Heart left ventricle (tissue), 16 donors: Measurements from ENCODE around the gene RHBDF2. TPM values are rescaled to one million over a fixed set of nuclear protein-coding genes. Genes with fewer than 3 reads are reported as not detected.

ENCODE experiments used
- ATAC-seq, 4 donors: fragments of 200-7000 bp; cut with Tn5 transposase; one replicate each; pipeline ENCODE4 v1.9.1; 2020 to 2022; ENCODE audit warnings: moderate library complexity in 4 of 4, mild to moderate bottlenecking in 3 of 4, moderate number of reproducible peaks in 1 of 4
- DNase-seq, 5 donors: peaks; one replicate each; pipeline ENCODE4 v3.0.0-alpha.2; 2020
- H3K27ac ChIP-seq, 12 donors: fragments of 200-600 bp; sonication (generic) in 4 of 12; one replicate each; pipeline versions ENCODE4 v1.5.0 to v1.8.0; 2016 to 2022; ENCODE audit warnings: mild to moderate bottlenecking in 2 of 12
- H3K27me3 ChIP-seq, 9 donors: fragments of 200-600 bp; sonication (generic) in 2 of 9; one replicate each; pipeline versions ENCODE4 v1.5.1 to v1.8.0; 2016 to 2022; ENCODE audit warnings: mild to moderate bottlenecking in 3 of 9
- H3K36me3 ChIP-seq, 9 donors: fragments of 200-600 bp; sonication (generic) in 2 of 9; one replicate each; pipeline versions ENCODE4 v1.5.0 to v1.8.0; 2018 to 2022; ENCODE audit warnings: mild to moderate bottlenecking in 2 of 9
- H3K4me1 ChIP-seq, 12 donors: fragments of 200-600 bp; sonication (generic) in 4 of 12; one replicate each; pipeline versions ENCODE4 v1.5.0 to v1.8.0; 2016 to 2022; ENCODE audit warnings: mild to moderate bottlenecking in 3 of 12
- H3K4me3 ChIP-seq, 12 donors: fragments of 200-600 bp; sonication (generic) in 4 of 12; one replicate each; pipeline versions ENCODE4 v1.5.0 to v1.8.0; 2017 to 2022; ENCODE audit warnings: mild to moderate bottlenecking in 9 of 12, moderate library complexity in 4 of 12
- H3K9me3 ChIP-seq, 12 donors: fragments of 200-600 bp; sonication (generic) in 4 of 12; one replicate each; pipeline versions ENCODE4 v1.5.0 to v1.8.0; 2016 to 2022; ENCODE audit warnings: mild to moderate bottlenecking in 1 of 12
- POLR2A ChIP-seq, 2 donors: fragments of 450-650 bp; IDR thresholded peaks; one replicate each; pipeline ENCODE4 v1.6.1; 2017; ENCODE audit warnings: antibody characterized with exemption in 2 of 2, mild to moderate bottlenecking in 2 of 2, moderate library complexity in 2 of 2
- WGBS, 4 donors: extraction: QIAGEN DNeasy Blood & Tissue Kit in 2 of 4; methylation state at CpG; one replicate each; pipeline versions ENCODE4 v1.1.5 to v1.1.7; 2013 to 2018; 5-methylcytosine and 5-hydroxymethylcytosine counted together
- intact Hi-C, 10 donors: fragments of 100-400 bp; cut with DNase I; formaldehyde crosslinking; loops; one replicate each; pipeline versions ENCODE4 v1.11.1 to v1.14.2; 2022
- polyA plus RNA-seq, 2 donors: library from polyadenylated mRNA; stranded (reverse); fragments of 200-250 nt; gene quantifications; one replicate each; pipeline ENCODE4 v1.2.3, GENCODE V29; 2013
- total RNA-seq, 9 donors: library from RNA; depleted of rRNA in 2 of 9; stranded (reverse); fragments of >200 nt in 2 of 9; fragmentation: NEBNext Ultra II Directional in 3 of 9; extraction: Animal tissue kit (Norgen Biotek cat#: 25700) in 3 of 9; gene quantifications; one replicate each; pipeline versions ENCODE4 v1.1.0 to v1.2.4, GENCODE V29; 2016 to 2023
- TF ChIP-seq, protein P1 (sequence below), 12 donors: fragments of 200-600 bp; sonication (generic) in 4 of 12; IDR thresholded peaks; one replicate each; pipeline versions ENCODE4 v1.5.0 to v1.8.0; 2018 to 2022; ENCODE audit warnings: antibody characterized with exemption in 12 of 12, mild to moderate bottlenecking in 5 of 12
- donor health status: ischemic (EF 13 %, LVEDD 7.1; RV severe dilation, severe dysfunction).
- donor health status: healthy with polysubstance abuse.
- donor health status: DM: no; HTN: yes; CAD: no.
- donor health status: DM: no; HTN: no; CAD: no.
- donor health status: ischemic (EF 25% LVEDD 6.9; RV normal size, moderate dysfunction).
- donor health status: ischemic (EF 25% LVEDD 5.7; RV mildly dilated, moderate dysfunction).
- donor health status: healthy.
- donor health status: DM: yes; HTN: yes; CAD: no.
- donor health status: ischemic (EF 35%, LVEDD 5.7; RV mildly dilated, moderate dysfunction).
- donor health status: nonischemic (EF 11% LVEDD 7.7; RV severe dilation, severe dysfunction).
- donor health status: DM: yes; HTN: yes; CAD: no.
- donor health status: PGD.
- donor health status: ischemic (EF 29% LVEDD 5.4; RV normal size, mild dysfunction).
- donor health status: nonischemic (EF 23%, LVEDD 6.1; RV moderate dilation, normal function).

RHBDF2 gene
- total and polyA plus RNA-seq, 11 donors = 6.3 to 49.4 (median 14.1) TPM

DNA sequence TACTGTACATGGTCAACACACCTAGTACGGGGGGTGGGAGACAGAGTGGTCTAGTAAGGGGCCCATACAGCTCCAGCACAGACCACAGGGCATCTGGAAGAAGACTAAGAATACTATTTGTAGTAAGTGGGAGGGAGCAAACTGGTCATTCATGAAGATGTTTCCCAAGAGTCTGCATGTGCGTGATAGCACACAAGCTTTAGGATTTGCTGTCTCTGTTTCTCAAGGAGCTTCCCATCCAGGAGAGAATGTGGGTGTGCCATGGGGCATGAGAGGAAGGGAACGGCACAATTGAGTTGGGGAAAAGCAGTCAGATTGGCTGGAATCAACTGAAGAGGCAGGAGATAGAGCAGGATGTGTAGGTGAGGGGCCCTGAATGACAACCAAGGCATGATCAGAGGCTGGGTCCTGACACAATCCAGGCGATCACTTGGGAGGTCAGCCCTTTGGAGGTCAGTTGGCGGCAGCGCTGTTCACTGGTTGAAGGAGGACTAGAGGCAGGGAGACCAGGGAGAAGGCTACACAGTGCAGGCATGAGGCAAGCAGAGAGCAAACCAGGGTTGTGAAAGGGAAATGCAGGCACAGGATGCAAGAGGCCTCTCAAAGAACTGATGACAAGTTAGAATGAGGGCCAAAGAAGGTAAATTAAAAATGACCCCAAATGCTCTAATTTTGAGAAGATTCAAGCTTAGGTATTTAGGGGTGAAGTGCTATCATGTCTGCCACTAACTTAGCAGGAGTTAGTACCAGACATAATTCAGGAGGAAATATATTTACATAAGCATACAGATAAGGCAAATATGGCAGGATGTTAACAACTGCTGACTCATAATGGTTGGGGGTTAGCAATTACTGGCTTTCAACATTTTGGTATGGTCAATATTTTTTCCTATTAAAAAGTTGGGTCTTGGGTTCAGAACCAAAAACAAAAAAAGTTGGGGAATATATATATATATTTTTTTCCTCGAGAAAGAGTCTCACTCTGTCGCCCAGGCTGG, 58.6 kb downstream of the RHBDF2 start:
- TF ChIP-seq, protein P1, sequence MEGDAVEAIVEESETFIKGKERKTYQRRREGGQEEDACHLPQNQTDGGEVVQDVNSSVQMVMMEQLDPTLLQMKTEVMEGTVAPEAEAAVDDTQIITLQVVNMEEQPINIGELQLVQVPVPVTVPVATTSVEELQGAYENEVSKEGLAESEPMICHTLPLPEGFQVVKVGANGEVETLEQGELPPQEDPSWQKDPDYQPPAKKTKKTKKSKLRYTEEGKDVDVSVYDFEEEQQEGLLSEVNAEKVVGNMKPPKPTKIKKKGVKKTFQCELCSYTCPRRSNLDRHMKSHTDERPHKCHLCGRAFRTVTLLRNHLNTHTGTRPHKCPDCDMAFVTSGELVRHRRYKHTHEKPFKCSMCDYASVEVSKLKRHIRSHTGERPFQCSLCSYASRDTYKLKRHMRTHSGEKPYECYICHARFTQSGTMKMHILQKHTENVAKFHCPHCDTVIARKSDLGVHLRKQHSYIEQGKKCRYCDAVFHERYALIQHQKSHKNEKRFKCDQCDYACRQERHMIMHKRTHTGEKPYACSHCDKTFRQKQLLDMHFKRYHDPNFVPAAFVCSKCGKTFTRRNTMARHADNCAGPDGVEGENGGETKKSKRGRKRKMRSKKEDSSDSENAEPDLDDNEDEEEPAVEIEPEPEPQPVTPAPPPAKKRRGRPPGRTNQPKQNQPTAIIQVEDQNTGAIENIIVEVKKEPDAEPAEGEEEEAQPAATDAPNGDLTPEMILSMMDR (IDR thresholded peaks at IDR 0.05) = no peak
- no peak for TF ChIP-seq POLR2A (IDR thresholded peaks at IDR 0.05)
- Histone ChIP-seq H3K36me3 (no peaks in the 10 kb centered on the region), H3K27ac (peak overlapping the region in 1 of 12 donors; percentile 11), H3K4me3 (no peak overlapping the region), H3K27me3 (no peaks in the 10 kb centered on the region), H3K9me3 (no peaks in the 10 kb centered on the region), H3K4me1 (peaks cover 6 to 89% (median 56%) of the 10 kb centered on the region in 12 donors)
- ATAC-seq (no peak), DNase-seq (no peak)
- 83 to 90% (median 87%) methylated on average over 8 of the region's 8 CpGs for whole genome bisulfite sequencing, 4 donors
- intact Hi-C loops = no loop called here

DNA sequence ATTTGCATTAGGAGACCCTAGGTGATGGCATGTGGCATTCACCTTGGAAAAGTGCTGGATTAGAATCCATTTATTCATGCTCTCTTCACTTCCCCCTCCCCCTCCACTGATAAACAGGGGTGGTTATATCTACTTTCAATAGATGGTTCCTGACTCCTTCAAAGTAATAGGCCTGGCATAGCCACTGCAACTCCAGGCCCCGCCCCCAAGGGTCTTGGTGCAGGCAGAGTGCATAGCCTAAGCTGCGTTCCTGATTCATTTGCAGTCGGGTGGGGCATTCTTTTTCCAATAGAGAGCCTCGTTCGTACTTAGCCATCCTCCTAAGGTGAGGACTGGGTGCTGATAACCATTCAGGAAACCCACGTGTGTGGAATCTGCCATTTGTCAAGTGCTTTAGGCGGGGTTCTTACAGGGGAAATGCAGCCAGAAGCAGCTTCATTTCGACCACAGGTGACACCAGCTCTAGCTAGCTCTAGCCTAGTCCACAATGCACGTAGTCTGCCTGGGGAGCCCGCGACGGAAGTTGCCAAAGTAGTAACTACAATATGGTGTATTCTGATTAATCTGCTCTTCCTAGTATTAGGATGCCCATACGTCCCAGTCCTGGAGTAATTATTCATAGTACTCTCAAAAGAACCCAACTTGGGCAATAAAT, 59.4 kb downstream of the RHBDF2 start:
- intact Hi-C loops = no loop called here
- no peaks in the 10 kb centered on the region for H3K36me3 ChIP-seq
- H3K27ac ChIP-seq = no peak overlapping the region
- H3K4me3 ChIP-seq = no peak overlapping the region
- WGBS, 4 donors = 61 to 76% (median 65%) methylated on average over 8 to 13 of the region's 13 CpGs
- ATAC-seq (no peak), DNase-seq (no peak)
- no peaks in the 10 kb centered on the region for H3K27me3 ChIP-seq
- no peaks in the 10 kb centered on the region for H3K9me3 ChIP-seq
- H3K4me1 ChIP-seq = peaks cover 3 to 84% (median 49%) of the 10 kb centered on the region in 12 donors
- TF ChIP-seq, protein P1 (IDR thresholded peaks at IDR 0.05) = no peak
- TF ChIP-seq POLR2A (IDR thresholded peaks at IDR 0.05) = no peak

DNA sequence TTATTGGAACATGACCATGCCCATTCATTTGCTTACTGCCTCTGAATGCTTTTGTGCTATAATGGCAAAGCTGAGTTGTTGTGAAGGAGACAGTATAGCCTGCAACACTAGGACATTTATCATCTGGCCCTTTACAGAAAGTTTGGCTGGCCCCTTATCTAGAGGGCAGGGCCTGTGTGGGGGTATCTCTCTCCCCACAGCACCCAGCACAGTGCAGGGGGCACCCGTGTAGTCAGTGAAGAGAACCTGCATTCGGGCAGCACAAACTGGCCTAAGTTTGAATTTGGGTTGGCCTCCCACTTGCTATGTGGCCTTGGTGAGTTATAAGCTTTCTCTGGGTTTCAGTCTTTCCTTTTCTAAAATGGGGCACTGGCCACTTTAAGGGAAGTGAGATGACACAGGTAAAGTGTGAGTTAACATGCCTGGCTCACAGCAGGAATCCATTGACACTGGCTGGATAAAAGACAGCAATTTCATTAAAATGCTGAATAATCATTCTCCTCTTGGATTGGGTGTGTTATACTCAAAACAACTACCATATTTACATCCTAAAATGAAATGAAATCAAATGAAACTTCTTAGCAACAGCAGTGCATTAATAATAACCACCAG, 60.4 kb downstream of the RHBDF2 start:
- peak overlapping the region in 2 of 12 donors; percentile 6 to 22 for H3K27ac ChIP-seq

More for the DNA sequence above, 60.4 kb downstream of the RHBDF2 start:
- Histone ChIP-seq H3K4me3 (no peak overlapping the region), H3K27me3 (no peaks in the 10 kb centered on the region), H3K4me1 (peaks cover 3 to 75% (median 43%) of the 10 kb centered on the region in 12 donors), H3K36me3 (no peaks in the 10 kb centered on the region), H3K9me3 (no peaks in the 10 kb centered on the region)
- intact Hi-C loops = no loop called here
- DNase-seq (no peak), ATAC-seq (no peak)
- no peak for TF ChIP-seq POLR2A (IDR thresholded peaks at IDR 0.05)
- TF ChIP-seq, protein P1 (IDR thresholded peaks at IDR 0.05) = no peak
- 50 to 66% (median 63%) methylated on average over 2 of the region's 2 CpGs for WGBS, 4 donors
